ENCODE data around the gene ZDHHC13.

The ZDHHC13 gene

GRCh38 chr11:19173004-19173689 is 56.2 kb downstream of the ZDHHC13 start:
- DNase-seq = no peak

- no peak for DNase-seq
Observed at GRCh38 chr11:19173964-19174638, 57.1 kb downstream of the ZDHHC13 start.

- DNase-seq = no peak
Observed at GRCh38 chr11:19176629-19177186, 59.7 kb downstream of the ZDHHC13 start.

GRCh38 chr11:19181531-19182261 is 64.7 kb downstream of the ZDHHC13 start:
- no peak for DNase-seq

GRCh38 chr11:19183646-19184045 is 66.7 kb downstream of the ZDHHC13 start:
- DNase-seq = peak; percentile 23

GRCh38 chr11:19185036-19185435 is 68.1 kb downstream of the ZDHHC13 start:
- no peak for DNase-seq

GRCh38 chr11:19185516-19186052 is 68.6 kb downstream of the ZDHHC13 start:
- DNase-seq = no peak

- peak; percentile 12 for DNase-seq
Observed at GRCh38 chr11:19187114-19187832, 70.3 kb downstream of the ZDHHC13 start.

- no peak for DNase-seq
Observed at GRCh38 chr11:19187833-19188258, 70.9 kb downstream of the ZDHHC13 start.

GRCh38 chr11:19191530-19192169 is 74.7 kb downstream of the ZDHHC13 start:
- no peak for DNase-seq

GRCh38 chr11:19193916-19194315 is 76.9 kb downstream of the ZDHHC13 start:
- DNase-seq = no peak

GRCh38 chr11:19194620-19195308 is 77.8 kb downstream of the ZDHHC13 start:
- no peak for DNase-seq

- no peak for DNase-seq
Observed at GRCh38 chr11:19196432-19196831, 79.5 kb downstream of the ZDHHC13 start.

GRCh38 chr11:19199048-19199447 is 82.1 kb downstream of the ZDHHC13 start:
- no peak for DNase-seq

GRCh38 chr11:19199771-19200170 is 82.8 kb downstream of the ZDHHC13 start:
- no peak for DNase-seq

GRCh38 chr11:19200410-19201201 is 83.6 kb downstream of the ZDHHC13 start:
- DNase-seq = peak; percentile 81

- peak; percentile 28 for DNase-seq
Observed at GRCh38 chr11:19201737-19202605, 85.0 kb downstream of the ZDHHC13 start, which contains the start of gene CSRP3. Gene CSRP3, minus strand, starts transcription at chr11:19201983. Its CDS starts 9,535 bp downstream, at chr11:19192448.

GRCh38 chr11:19204836-19205235 is 87.9 kb downstream of the ZDHHC13 start:
- no peak for DNase-seq

GRCh38 chr11:19208181-19208580 is 91.2 kb downstream of the ZDHHC13 start:
- no peak for DNase-seq

Measured in fibroblast of upper back skin (primary cell).